SK-N-SH treated with all-trans-retinoic acid at 6 μM for 48 hours (cell line): ENCODE data around the gene SYNDIG1.

Experiments used
- ATAC-seq: fragments of 200-7000 bp; cut with Tn5 transposase; 3 replicates; pipeline ENCODE4 v1.9.1; 2020; ENCODE audit warnings: mild to moderate bottlenecking, moderate library complexity
- BACH2 ChIP-seq: fragments of 250-450 bp; sonication (Bioruptor Pico); IDR thresholded peaks from 2 replicates; pipeline ENCODE4 v1.9.0; 2021; ENCODE audit warnings: mild to moderate bottlenecking, borderline replicate concordance
- CSDC2 ChIP-seq: fragments of 250-450 bp; sonication (Bioruptor Pico); IDR thresholded peaks from 2 replicates; pipeline ENCODE4 v1.5.0; 2020; ENCODE audit warnings: mild to moderate bottlenecking, moderate library complexity
- CSRNP3 ChIP-seq: fragments of 250-450 bp; sonication (Bioruptor Pico); IDR thresholded peaks from 2 replicates; pipeline ENCODE4 v1.5.1; 2021; ENCODE audit warnings: mild to moderate bottlenecking, moderate library complexity
- ESRRG ChIP-seq: fragments of 250-450 bp; sonication (Bioruptor Pico); IDR thresholded peaks from 2 replicates; pipeline ENCODE4 v1.6.1; 2021; ENCODE audit warnings: mild to moderate bottlenecking
- GLIS3 ChIP-seq: fragments of 250-450 bp; sonication (Bioruptor Pico); IDR thresholded peaks from 2 replicates; pipeline ENCODE4 v1.5.0; 2020; ENCODE audit warnings: mild to moderate bottlenecking, moderate library complexity
- ISL1 ChIP-seq: fragments of 250-450 bp; sonication (Bioruptor Pico); IDR thresholded peaks from 2 replicates; pipeline ENCODE4 v2.1.2; 2022; ENCODE audit warnings: mild to moderate bottlenecking, moderate library complexity
- OSR1 ChIP-seq: fragments of 250-450 bp; sonication (Bioruptor Pico); IDR thresholded peaks from 2 replicates; pipeline ENCODE4 v1.8.0; 2022; ENCODE audit warnings: moderate library complexity, mild to moderate bottlenecking, inconsistent platforms
- PATZ1 ChIP-seq: fragments of 250-450 bp; sonication (Bioruptor Pico); IDR thresholded peaks from 2 replicates; pipeline ENCODE4 v1.8.0; 2020; ENCODE audit warnings: mild to moderate bottlenecking, moderate library complexity, borderline replicate concordance
- PPARA ChIP-seq: fragments of 250-450 bp; sonication (Bioruptor Pico); IDR thresholded peaks from 2 replicates; pipeline ENCODE4 v1.5.0; 2020; ENCODE audit warnings: mild to moderate bottlenecking, borderline replicate concordance
- RARB ChIP-seq: fragments of 250-450 bp; sonication (Bioruptor Pico); IDR thresholded peaks from 2 replicates; pipeline ENCODE4 v1.8.0; 2021; ENCODE audit warnings: mild to moderate bottlenecking, moderate library complexity
- TCF4 ChIP-seq: fragments of 250-450 bp; sonication (Bioruptor Pico); IDR thresholded peaks from 2 replicates; pipeline ENCODE4 v1.8.0; 2021; ENCODE audit warnings: mild to moderate bottlenecking, moderate library complexity, borderline replicate concordance
- TOX ChIP-seq: fragments of 250-450 bp; sonication (Bioruptor Pico); IDR thresholded peaks from 2 replicates; pipeline ENCODE4 v1.8.0; 2021; ENCODE audit warnings: mild to moderate bottlenecking, moderate library complexity, borderline replicate concordance
- TSHZ2 ChIP-seq: fragments of 250-450 bp; sonication (Bioruptor Pico); IDR thresholded peaks from 2 replicates; pipeline ENCODE4 v1.5.0; 2020; ENCODE audit warnings: mild to moderate bottlenecking, moderate library complexity
- ZFP3 ChIP-seq: fragments of 250-450 bp; sonication (Bioruptor Pico); IDR thresholded peaks from 2 replicates; pipeline ENCODE4 v1.5.0; 2020; ENCODE audit warnings: mild to moderate bottlenecking, moderate library complexity
- ZFP30 ChIP-seq: fragments of 450-650 bp; formaldehyde crosslinking; IDR thresholded peaks from 2 replicates; pipeline ENCODE4 v1.5.0; 2022; ENCODE audit warnings: mild to moderate bottlenecking, moderate library complexity
- ZNF565 ChIP-seq: fragments of 450-650 bp; formaldehyde crosslinking; conservative IDR thresholded peaks from 2 replicates; pipeline ENCODE4 v1.5.0; 2020; ENCODE audit warnings: low read depth, mild to moderate bottlenecking, moderate library complexity
- ZNF70 ChIP-seq: fragments of 450-650 bp; formaldehyde crosslinking; IDR thresholded peaks from 2 replicates; pipeline ENCODE4 v1.5.0; 2020; ENCODE audit warnings: mild to moderate bottlenecking, moderate library complexity
- ZNF8 ChIP-seq: fragments of 450-650 bp; formaldehyde crosslinking; IDR thresholded peaks from 2 replicates; pipeline ENCODE4 v1.5.0; 2020; ENCODE audit warnings: mild to moderate bottlenecking, moderate library complexity
- TF ChIP-seq, protein P1 (sequence below): fragments of 250-450 bp; sonication (Bioruptor Pico); IDR thresholded peaks from 2 replicates; pipeline ENCODE4 v1.8.0; 2021; ENCODE audit warnings: low read depth, mild to moderate bottlenecking, moderate library complexity, borderline replicate concordance

Gene SYNDIG1

DNA sequence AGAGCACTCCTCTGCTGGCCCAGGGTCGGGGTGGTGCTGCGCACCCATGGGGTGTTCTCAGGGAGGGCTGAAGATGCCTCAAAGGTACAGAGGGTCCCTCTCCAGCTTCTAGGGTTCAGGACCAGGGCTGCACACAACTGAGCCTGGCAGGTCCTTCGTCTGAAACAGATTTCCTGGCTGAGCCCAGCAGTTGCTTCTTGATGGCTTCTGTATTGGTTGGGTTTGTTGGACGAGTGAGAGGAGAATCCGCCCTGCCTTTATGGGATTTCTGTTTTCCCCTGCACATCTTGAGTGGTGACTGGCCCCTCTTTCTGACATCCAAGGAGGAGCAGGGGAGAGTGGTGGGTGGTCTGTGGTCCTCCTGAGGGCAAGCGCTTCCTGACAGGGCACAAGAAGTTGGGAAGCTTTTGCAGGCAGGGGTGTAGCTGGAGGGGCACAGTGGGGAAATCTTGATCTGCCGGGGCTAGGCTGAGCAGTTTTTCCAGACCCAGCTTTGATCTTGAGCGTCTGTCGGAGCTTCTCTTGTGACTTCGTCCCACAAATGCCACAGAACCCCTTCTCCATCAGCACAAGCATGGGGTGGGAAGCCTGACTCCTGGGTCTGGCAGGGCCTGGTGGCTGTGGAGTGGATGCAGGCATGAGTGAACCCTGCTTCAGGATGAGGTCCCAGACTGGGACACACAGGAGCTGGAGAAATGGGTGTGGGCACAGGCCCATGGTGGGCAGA lies 116.5 kb downstream of the SYNDIG1 start:
- ATAC-seq = no peak
- TF ChIP-seq ZNF8 (CRISPR knock-in tag) (no peak), ZNF565 (no peak), OSR1 (CRISPR knock-in tag) (no peak), TCF4 (no peak), CSDC2 (CRISPR knock-in tag) (no peak), TSHZ2 (no peak), ZFP3 (CRISPR knock-in tag) (no peak), RARB (CRISPR knock-in tag) (no peak), TOX (CRISPR knock-in tag) (no peak), ZFP30 (CRISPR knock-in tag) (no peak), ZNF70 (CRISPR knock-in tag) (no peak), CSRNP3 (CRISPR knock-in tag) (no peak), PATZ1 (no peak), ESRRG (CRISPR knock-in tag) (no peak)
- TF ChIP-seq, protein P1, sequence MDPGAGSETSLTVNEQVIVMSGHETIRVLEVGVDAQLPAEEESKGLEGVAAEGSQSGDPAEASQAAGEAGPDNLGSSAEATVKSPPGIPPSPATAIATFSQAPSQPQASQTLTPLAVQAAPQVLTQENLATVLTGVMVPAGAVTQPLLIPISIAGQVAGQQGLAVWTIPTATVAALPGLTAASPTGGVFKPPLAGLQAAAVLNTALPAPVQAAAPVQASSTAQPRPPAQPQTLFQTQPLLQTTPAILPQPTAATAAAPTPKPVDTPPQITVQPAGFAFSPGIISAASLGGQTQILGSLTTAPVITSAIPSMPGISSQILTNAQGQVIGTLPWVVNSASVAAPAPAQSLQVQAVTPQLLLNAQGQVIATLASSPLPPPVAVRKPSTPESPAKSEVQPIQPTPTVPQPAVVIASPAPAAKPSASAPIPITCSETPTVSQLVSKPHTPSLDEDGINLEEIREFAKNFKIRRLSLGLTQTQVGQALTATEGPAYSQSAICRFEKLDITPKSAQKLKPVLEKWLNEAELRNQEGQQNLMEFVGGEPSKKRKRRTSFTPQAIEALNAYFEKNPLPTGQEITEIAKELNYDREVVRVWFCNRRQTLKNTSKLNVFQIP (CRISPR knock-in tag) = no peak

- no peak for ATAC-seq
- TF ChIP-seq OSR1 (CRISPR knock-in tag) (no peak), GLIS3 (no peak), ZNF70 (CRISPR knock-in tag) (no peak), TCF4 (no peak), PPARA (CRISPR knock-in tag) (no peak), ZFP3 (CRISPR knock-in tag) (no peak), RARB (CRISPR knock-in tag) (no peak), BACH2 (CRISPR knock-in tag) (no peak), PATZ1 (no peak), ISL1 (CRISPR knock-in tag) (no peak), TSHZ2 (no peak)
- TF ChIP-seq, protein P1 (CRISPR knock-in tag) = no peak
Observed at GRCh38 chr20:24586523-24586840, 117.1 kb downstream of the SYNDIG1 start.
